GM12878 (cell line): ENCODE results near the gene TMEM140. TPM values are rescaled to one million over a fixed set of nuclear protein-coding genes. Genes with fewer than 3 reads are reported as not detected.
A peak's percentile ranks its signal among the peaks of the same experiment; 100 is the strongest.

ENCODE experiments used
- ATAC-seq: fragments of 200-7000 bp; cut with Tn5 transposase; 3 replicates; pipeline ENCODE4 v1.9.1; 2020; ENCODE audit warnings: mild to moderate bottlenecking, moderate library complexity
- BruUV-seq: library from RNA; stranded (reverse); fragments of 400-500 nt; replicated peaks from 2 replicates; lab custom pipeline; 2021; lab: Mats Ljungman, UMichigan
- CTCF ChIA-PET: fragments of 300-600 bp; sonication (Branson Sonifier 250); formaldehyde crosslinking; extraction: SDS; loops from one replicate; lab custom pipeline; 2021; ENCODE audit warnings: inconsistent platforms; lab: Yijun Ruan, JAX
- POLR2A ChIA-PET: fragments of 350-600 bp; formaldehyde crosslinking; extraction: SDS; loops from one replicate; lab custom pipeline; 2021; ENCODE audit warnings: inconsistent platforms; lab: Charles Lee
- RAD21 ChIA-PET: fragments of 300-600 bp; sonication (Branson Sonifier 250); formaldehyde crosslinking; loops from one replicate; lab custom pipeline; 2023; ENCODE audit warnings: antibody characterized with exemption; ENCODE audit not compliant: unreplicated experiment; lab: Charles Lee
- SMC1A ChIA-PET: fragments of 300-600 bp; sonication (Branson Sonifier 250); formaldehyde crosslinking; loops from one replicate; lab custom pipeline; 2023; ENCODE audit not compliant: unreplicated experiment, uncharacterized antibody; lab: Charles Lee
- DNase-seq: peaks from one replicate; pipeline ENCODE4 v3.0.0-alpha.2; 2011; ENCODE audit warnings: low read depth, low spot score
- FAIRE-seq: peaks from 3 replicates; lab custom pipeline; 2011; peaks lifted over from hg19 to GRCh38; lab: Jason Lieb, UNC
- H2AFZ ChIP-seq: 2 replicates; pipeline ENCODE4 v1.6.0; 2011; ENCODE audit warnings: low read depth, low read length, control low read depth; ENCODE audit not compliant: control insufficient read depth
- H3K27ac ChIP-seq: 2 replicates; pipeline ENCODE4 v1.5.1; 2011; ENCODE audit warnings: control low read depth; ENCODE audit not compliant: control insufficient read depth, insufficient read depth
- H3K27me3 ChIP-seq, 2 experiments: replicated peaks in 1 of 2; 2 replicates each; pipeline versions ENCODE4 v1.6.0 to v1.6.1; 2011; ENCODE audit warnings: low read length in 1 of 2; ENCODE audit not compliant: control insufficient read depth in 2 of 2, insufficient read depth in 2 of 2
- H3K36me3 ChIP-seq, 2 experiments: 2 replicates each; pipeline ENCODE4 v1.5.1; 2011; ENCODE audit warnings: low read length in 1 of 2; ENCODE audit not compliant: control insufficient read depth in 2 of 2, insufficient read depth in 2 of 2
- H3K4me1 ChIP-seq: 2 replicates; pipeline ENCODE4 v1.6.1; 2011; ENCODE audit warnings: mild to moderate bottlenecking, low read length, moderate library complexity, mixed read lengths; ENCODE audit not compliant: control insufficient read depth, insufficient read depth
- H3K4me2 ChIP-seq: 2 replicates; pipeline ENCODE4 v1.6.0; 2011; ENCODE audit warnings: control low read depth; ENCODE audit not compliant: control insufficient read depth, insufficient read depth
- H3K4me3 ChIP-seq: fragments of 200-600 bp; sonication (generic); 2 replicates; pipeline ENCODE4 v1.5.1; 2016
- H3K79me2 ChIP-seq: 2 replicates; pipeline ENCODE4 v1.6.0; 2011; ENCODE audit warnings: low read length; ENCODE audit not compliant: control insufficient read depth, insufficient read depth
- H3K9ac ChIP-seq: 2 replicates; pipeline ENCODE4 v1.8.0; 2011; ENCODE audit warnings: low read length, control low read depth, mixed read lengths; ENCODE audit not compliant: control insufficient read depth, insufficient read depth
- H3K9me3 ChIP-seq: replicated peaks from 3 replicates; pipeline ENCODE4 v1.5.1; 2011; ENCODE audit warnings: mild to moderate bottlenecking, low read length; ENCODE audit not compliant: control insufficient read depth, insufficient read depth
- H4K20me1 ChIP-seq: 2 replicates; pipeline ENCODE4 v1.6.0; 2011; ENCODE audit not compliant: control insufficient read depth, insufficient read depth
- MLLT1 ChIP-seq: fragments of 450-650 bp; IDR thresholded peaks from 2 replicates; pipeline ENCODE4 v1.6.1; 2016; ENCODE audit warnings: mild to moderate bottlenecking
- RB1 ChIP-seq: fragments of 450-650 bp; formaldehyde crosslinking; IDR thresholded peaks from 2 replicates; pipeline ENCODE4 v1.6.1; 2017; ENCODE audit warnings: mild to moderate bottlenecking, borderline replicate concordance
- RUNX3 ChIP-seq: IDR thresholded peaks from 2 replicates; pipeline ENCODE4 v1.6.1; 2012; ENCODE audit warnings: low read length, inconsistent platforms
- WGBS: methylation state at CpG from one replicate; pipeline ENCODE4 v1.1.6; 2016; ENCODE audit warnings: low lambda C conversion rate; ENCODE audit not compliant: insufficient replicate concordance, insufficient coverage; ENCODE audit errors: missing lambda C conversion rate; 5-methylcytosine and 5-hydroxymethylcytosine counted together
- in situ Hi-C: fragments of 300-500 bp; cut with MboI; formaldehyde crosslinking; loops from 9 replicates; pipeline ENCODE4 v1.14.3; 2018; ENCODE audit warnings: mixed read lengths
- intact Hi-C: fragments of 100-400 bp; cut with micrococcal nuclease; formaldehyde crosslinking; loops from one replicate; pipeline ENCODE4 v1.14.2; 2022; ENCODE audit not compliant: unreplicated experiment
- polyA plus RNA-seq, 11 experiments: library from polyadenylated mRNA; depleted of rRNA in 4 of 11; unstranded in 6 of 11; stranded (reverse) in 5 of 11; fragments of >200 nt; fragmentation: Nextera tagmentation in 4 of 11; fragmentation: Illumina TruSeq in 1 of 11; extraction: Ambion mirVana in 4 of 11; extraction: Trizol in 1 of 11; gene quantifications; 1 replicate in 1 of 11; 2 replicates in 10 of 11; pipeline versions ENCODE4 v1.2.1 to v1.2.3, GENCODE V29; 2011 to 2016; ENCODE audit warnings: inconsistent platforms in 2 of 11, missing spikeins in 2 of 11, low read depth in 1 of 11
- total RNA-seq, 4 experiments: library from RNA; depleted of rRNA in 3 of 4; stranded (reverse); fragments of >200 nt in 3 of 4; fragmentation: Illumina TruSeq in 1 of 4; extraction: Trizol in 1 of 4; gene quantifications; 2 replicates each; pipeline versions ENCODE4 v1.2.1 to v1.2.3, GENCODE V29; 2013 to 2021

Gene TMEM140
- total and polyA plus RNA-seq, 10 of the 15 experiments (the other 5 are each of a cell fraction or from before 2014, with no cell fraction given) = 0.85 to 20.7 (median 3.3) TPM

GRCh38 chr7:135205850-135206249, 58.0 kb downstream of the TMEM140 start:
- ChIA-PET SMC1A (interaction anchor here (0.7 to 10.8 kb wide), 15 partner anchors 11 to 305 kb away, joined by 3 to 251 read pairs (median 4); partner anchors contain the start of genes CYREN and TMEM140), CTCF (interaction anchor here (0.9 to 10.4 kb wide), 7 partner anchors 9 to 302 kb away, joined by 3 to 109 read pairs (median 4); partner anchors contain the start of genes CYREN and TMEM140)

More at GRCh38 chr7:135205850-135206249, 58.0 kb downstream of the TMEM140 start:
- in situ Hi-C loops = no loop called here
- H3K79me2 ChIP-seq = peaks cover 76% of the 10 kb centered on the region
- no peak for ATAC-seq
- no peaks in the 10 kb centered on the region for H4K20me1 ChIP-seq
- peak overlapping the region; percentile 45; the same call in 1 of the 2 replicates for H3K4me3 ChIP-seq
- H2AFZ ChIP-seq = no peak overlapping the region
- H3K4me2 ChIP-seq = peak overlapping the region; percentile 75; the same call in 1 of the 2 replicates
- POLR2A ChIA-PET = interaction anchor here (0.7 to 10.8 kb wide), 7 partner anchors 18 to 210 kb away, joined by 3 to 299 read pairs (median 4); partner anchors contain the start of gene CYREN
- H3K27me3 ChIP-seq = no peaks in the 10 kb centered on the region
- DNase-seq = no peak
- TSS peak; percentile 1 for BruUV-seq
- RAD21 ChIA-PET = interaction anchor here (0.7 to 11.2 kb wide), 5 partner anchors 17 to 218 kb away, joined by 3 to 230 read pairs (median 52); partner anchors contain the start of genes AGBL3 and CYREN
- no peak overlapping the region; the same call in 1 of the 2 replicates for H3K9ac ChIP-seq
- H3K9me3 ChIP-seq = no peaks in the 10 kb centered on the region
- WGBS = 90% methylated on average over 8 of the region's 8 CpGs
- intact Hi-C loops = no loop called here
- peaks cover 44% of the 10 kb centered on the region for H3K4me1 ChIP-seq
- peak; percentile 75; the same call in 1 of the 2 replicates for TF ChIP-seq MLLT1
- no peak for TF ChIP-seq RUNX3
- TF ChIP-seq RB1 = no peak
- peak overlapping the region; percentile 64 for H3K27ac ChIP-seq
- FAIRE-seq = no peak
- H3K36me3 ChIP-seq = peaks cover 3 to 32% of the 10 kb centered on the region in 2 experiments; a peak in 2 of 4 replicates
